Tibial artery (tissue), 4 donors: ENCODE results near the gene RALY.

ENCODE experiments used
- DNase-seq, 2 donors: peaks; one replicate each; pipeline ENCODE4 v3.0.0-alpha.2; 2019
- H3K27ac ChIP-seq, 2 donors: fragments of 200-600 bp; sonication (generic) in 1 of 2; 1 replicate in 1 of 2; 2 replicates in 1 of 2; pipeline ENCODE4 v1.5.1; 2018 to 2019; ENCODE audit warnings: mild to moderate bottlenecking in 1 of 2
- H3K27me3 ChIP-seq, 2 donors: fragments of 200-600 bp; sonication (generic) in 1 of 2; one replicate each; pipeline versions ENCODE4 v1.5.1 to v1.6.0; 2016 to 2019
- H3K36me3 ChIP-seq, 3 donors: fragments of 200-600 bp; sonication (generic) in 2 of 3; one replicate each; pipeline ENCODE4 v1.5.1; 2016 to 2019; ENCODE audit warnings: mild to moderate bottlenecking in 2 of 3
- H3K4me1 ChIP-seq, 4 donors: fragments of 200-600 bp; sonication (generic) in 2 of 4; 1 replicate in 3 of 4; 2 replicates in 1 of 4; pipeline ENCODE4 v1.5.1; 2016 to 2019
- H3K4me3 ChIP-seq, 2 donors: fragments of 200-600 bp; sonication (generic) in 1 of 2; 1 replicate in 1 of 2; 2 replicates in 1 of 2; pipeline ENCODE4 v1.5.1; 2018 to 2019; ENCODE audit warnings: mild to moderate bottlenecking in 2 of 2
- H3K9me3 ChIP-seq, 3 donors: fragments of 200-600 bp; sonication (generic) in 1 of 3; one replicate each; pipeline ENCODE4 v1.5.1; 2016 to 2019
- CTCF ChIP-seq, 2 experiments: fragments of 200-600 bp in 1 of 2; fragments of 450-650 bp in 1 of 2; IDR thresholded peaks; one replicate each; pipeline ENCODE4 v1.5.1; 2017 to 2019; ENCODE audit warnings: antibody characterized with exemption in 2 of 2, mild to moderate bottlenecking in 1 of 2, moderate library complexity in 1 of 2
- intact Hi-C: fragments of 100-400 bp; cut with DNase I; formaldehyde crosslinking; loops from one replicate; pipeline ENCODE4 v1.15.0; 2023; ENCODE audit warnings: low total_unique reads

Gene RALY

GRCh38 chr20:34076952-34077351 lies 83.2 kb downstream of the RALY start:
- Histone ChIP-seq H3K27ac (no peak overlapping the region), H3K36me3 (peaks cover 41 to 83% (median 73%) of the 10 kb centered on the region in 3 donors), H3K27me3 (no peaks in the 10 kb centered on the region), H3K9me3 (no peaks in the 10 kb centered on the region), H3K4me1 (peaks cover 0 to 5% (median 0%) of the 10 kb centered on the region in 4 donors), H3K4me3 (no peak overlapping the region)
- no peak for DNase-seq
- TF ChIP-seq CTCF (IDR thresholded peaks at IDR 0.05): no peak
- intact Hi-C loops: no loop called here

- Histone ChIP-seq H3K9me3 (no peaks in the 10 kb centered on the region), H3K4me1 (peaks cover 0 to 20% (median 7%) of the 10 kb centered on the region in 4 donors), H3K27ac (no peak overlapping the region), H3K4me3 (no peak overlapping the region), H3K36me3 (peaks cover 37 to 87% (median 67%) of the 10 kb centered on the region in 3 donors), H3K27me3 (no peaks in the 10 kb centered on the region)
- intact Hi-C loops: no loop called here
- no peak for DNase-seq
- no peak for TF ChIP-seq CTCF (IDR thresholded peaks at IDR 0.05)
Observed at GRCh38 chr20:34078540-34078939, 84.8 kb downstream of the RALY start.

- intact Hi-C loops: no loop called here
- Histone ChIP-seq H3K27ac (no peak overlapping the region), H3K9me3 (no peaks in the 10 kb centered on the region), H3K36me3 (peaks cover 40 to 85% (median 61%) of the 10 kb centered on the region in 3 donors), H3K4me3 (no peak overlapping the region), H3K27me3 (no peaks in the 10 kb centered on the region), H3K4me1 (peaks cover 0 to 25% (median 8%) of the 10 kb centered on the region in 4 donors)
- no peak for DNase-seq
- no peak for TF ChIP-seq CTCF (IDR thresholded peaks at IDR 0.05)
Observed at GRCh38 chr20:34079818-34080217, 86.1 kb downstream of the RALY start.

- Histone ChIP-seq H3K4me1 (peaks cover 0 to 25% (median 8%) of the 10 kb centered on the region in 4 donors), H3K27ac (peak overlapping the region; percentile 59 to 64), H3K4me3 (no peak overlapping the region), H3K9me3 (no peaks in the 10 kb centered on the region), H3K27me3 (no peaks in the 10 kb centered on the region), H3K36me3 (peaks cover 33 to 86% (median 48%) of the 10 kb centered on the region in 3 donors)
- intact Hi-C loops: no loop called here
- TF ChIP-seq CTCF (IDR thresholded peaks at IDR 0.05): no peak
- no peak for DNase-seq
Observed at GRCh38 chr20:34082232-34082887, 88.6 kb downstream of the RALY start.

GRCh38 chr20:34083137-34083536 lies 89.4 kb downstream of the RALY start:
- peak; percentile 73 to 92 for DNase-seq
- peaks cover 25 to 84% (median 42%) of the 10 kb centered on the region in 3 donors for H3K36me3 ChIP-seq
- intact Hi-C loops: no loop called here

More at GRCh38 chr20:34083137-34083536, 89.4 kb downstream of the RALY start:
- peak in 1 of 2 experiments; percentile 7 for TF ChIP-seq CTCF (IDR thresholded peaks at IDR 0.05)
- Histone ChIP-seq H3K27ac (peak overlapping the region; percentile 59 to 64), H3K9me3 (no peaks in the 10 kb centered on the region), H3K27me3 (no peaks in the 10 kb centered on the region), H3K4me1 (peaks cover 0 to 25% (median 8%) of the 10 kb centered on the region in 4 donors), H3K4me3 (no peak overlapping the region)
